ENCODE results near the gene IL23A.

GRCh38 chr12:56333679-56334489, 4.8 kb upstream of the IL23A start, which contains the start of gene PAN2:
- TF ChIP-seq POLR2A (IDR thresholded peaks at IDR 0.05), result peak; percentile 79
- peak; percentile 28 to 71 (median 65) for TF ChIP-seq CTCF (IDR thresholded peaks at IDR 0.05)
- peak; percentile 85 to 94 (median 88) for TF ChIP-seq POLR2AphosphoS5 (IDR thresholded peaks at IDR 0.05)
